ENCODE measurements around the gene RSRC1.
"Not testable (repeated sequence)": the region's sequence is repeated elsewhere in the genome, so short reads cannot be mapped to it uniquely, and the experiment has no call there.

DNA sequence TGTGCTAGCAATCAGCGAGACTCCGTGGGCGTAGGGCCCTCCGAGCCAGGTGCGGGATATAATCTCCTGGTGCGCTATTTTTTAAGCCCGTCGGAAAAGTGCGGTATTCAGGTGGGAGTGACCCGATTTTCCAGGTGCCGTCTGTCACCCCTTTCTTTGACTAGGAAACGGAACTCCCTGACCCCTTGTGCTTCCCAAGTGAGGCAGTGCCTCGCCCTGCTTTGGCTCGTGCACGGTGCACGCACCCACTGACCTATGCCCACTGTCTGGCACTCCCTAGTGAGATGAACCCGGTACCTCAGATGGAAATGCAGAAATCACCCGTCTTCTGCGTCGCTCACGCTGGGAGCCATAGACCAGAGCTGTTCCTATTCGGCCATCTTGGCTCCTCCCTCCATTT is 406.8 kb downstream of the RSRC1 start:
- not testable (repeated sequence) for TF ChIP-seq CTCF (IDR thresholded peaks at IDR 0.05; ENCODE audit: low read depth, low read length, poor library complexity, severe bottlenecking); EZH2phosphoT487 (IDR thresholded peaks at IDR 0.05; ENCODE audit: borderline replicate concordance, low read length)

All from DOHH2 (cell line).